ENCODE measurements around the gene POU4F3. TPM values are rescaled to one million over a fixed set of nuclear protein-coding genes. Genes with fewer than 3 reads are reported as not detected.

Gene POU4F3
- total RNA-seq, 2 donors from 2014 or later = not detected

- ATAC-seq = no peak
- no peak for DNase-seq
- intact Hi-C loops (cut with DNase I, micrococcal nuclease) = no loop called here
Measured at GRCh38 chr5:146376821-146377220, 38.2 kb downstream of the POU4F3 start.

GRCh38 chr5:146378986-146379385 is 40.3 kb downstream of the POU4F3 start:
- DNase-seq = no peak
- intact Hi-C loops (cut with DNase I, micrococcal nuclease) = no loop called here
- no peak for ATAC-seq

GRCh38 chr5:146380714-146381113 is 42.1 kb downstream of the POU4F3 start:
- DNase-seq = no peak
- no peak for ATAC-seq
- intact Hi-C loops (cut with DNase I, micrococcal nuclease) = no loop called here

- DNase-seq = no peak
- intact Hi-C loops (cut with DNase I, micrococcal nuclease) = no loop called here
- ATAC-seq = no peak
Measured at GRCh38 chr5:146388386-146388785, 49.7 kb downstream of the POU4F3 start.

- intact Hi-C loops (cut with DNase I, micrococcal nuclease) = no loop called here
- DNase-seq = no peak
- no peak for ATAC-seq
Measured at GRCh38 chr5:146390469-146390868, 51.8 kb downstream of the POU4F3 start.

Other genes with a start within 250 kb of the POU4F3 start
- gene PLAC8L1, start 233.3 kb upstream of the POU4F3 start, total RNA-seq = under 1 TPM in 1 of 2 donors, not detected in 1; 0.49 TPM
- 10 to 100 TPM; 61.7 to 87.9 TPM for gene LARS1, start 156.2 kb upstream of the POU4F3 start, total RNA-seq
- 10 to 100 TPM; 17.6 to 20.1 TPM for gene RBM27, start 135.2 kb upstream of the POU4F3 start, total RNA-seq
- gene TCERG1, start 108.5 kb downstream of the POU4F3 start, total RNA-seq = 10 to 100 TPM; 46.0 to 54.1 TPM
- gene GPR151, start 177.4 kb downstream of the POU4F3 start, total RNA-seq = not detected